Measurements from ENCODE around the gene GORASP2. TPM values are rescaled to one million over a fixed set of nuclear protein-coding genes. Genes with fewer than 3 reads are reported as not detected.

Gene GORASP2
- total and polyA plus RNA-seq, 2 of the 4 experiments (the other 2 are of a cell fraction), result 53.1 to 156 TPM

- Histone ChIP-seq H2BK20ac (ENCODE audit: low read depth, low read length) (no peak overlapping the region), H3K36me3 (ENCODE audit: control insufficient read depth, insufficient read depth, low read length) (no peaks in the 10 kb centered on the region), H2AFZ (replicated peaks; ENCODE audit: low read length, poor library complexity) (no peak overlapping the region), H3K79me1 (ENCODE audit: low read depth in 1 of 2, low read length in 2 of 2) (peaks cover 0 to 17% of the 10 kb centered on the region in 2 experiments; a peak in 2 of 4 replicates), H3K18ac (ENCODE audit: low read depth, low read length) (no peak overlapping the region), H3K27me3 (ENCODE audit: control insufficient read depth, insufficient read depth, low read length) (no peaks in the 10 kb centered on the region), H4K20me1 (ENCODE audit: insufficient read depth, low read length) (peaks cover 14% of the 10 kb centered on the region), H2BK15ac (ENCODE audit: low read depth, low read length) (no peak overlapping the region), H3K9me1 (ENCODE audit: insufficient read depth, low read length) (peaks cover 4% of the 10 kb centered on the region), H3K4me2 (ENCODE audit: low read depth, low read length) (no peak overlapping the region), H3K27ac (ENCODE audit: insufficient read depth, low read length) (no peak overlapping the region), H3K56ac (ENCODE audit: extremely low read depth, insufficient read depth, low read length) (no peak overlapping the region), H4K5ac (ENCODE audit: low read depth, low read length) (no peak overlapping the region), H3K23ac (ENCODE audit: low read depth, low read length) (no peak overlapping the region), H3K9me3 (ENCODE audit: control insufficient read depth, insufficient read depth, low read length) (peaks cover 7% of the 10 kb centered on the region), H3K4ac (ENCODE audit: low read depth, low read length) (no peak overlapping the region), H3K4me3 (ENCODE audit: insufficient read depth, low read depth, low read length) (no peak overlapping the region), H3K14ac (replicated peaks; ENCODE audit: low read depth, low read length) (no peak overlapping the region), H4K91ac (ENCODE audit: insufficient read depth, low read depth, low read length) (no peak overlapping the region), H2BK120ac (ENCODE audit: low read depth, low read length) (no peak overlapping the region), H4K8ac (ENCODE audit: low read depth in 2 of 2, low read length in 2 of 2) (no peak overlapping the region), H2AK5ac (ENCODE audit: low read depth, low read length) (no peak overlapping the region), H3K9ac (ENCODE audit: low read depth, low read length) (no peak overlapping the region), H3K4me1 (ENCODE audit: control insufficient read depth, insufficient read depth, low read length) (peaks cover 2% of the 10 kb centered on the region; the same call in 1 of the 2 replicates), H2AK9ac (replicated peaks; ENCODE audit: low read depth, low read length, poor library complexity) (no peak overlapping the region), H2BK5ac (ENCODE audit: low read depth, low read length, poor library complexity, severe bottlenecking) (no peak overlapping the region)
- no TSS peak for BruUV-seq (replicated peaks)
- ATAC-seq (ENCODE audit: low read depth) (no peak), DNase-seq (no peak)
- in situ Hi-C loops (cut with MboI; ENCODE audit: low sequenced_read_pairs) (loop anchor here (25.0 kb wide), 1 partner anchor 1114 kb away; the partner anchor contains the start of gene METTL5), dilution Hi-C loops (cut with HindIII; ENCODE audit: low sequenced_read_pairs, unreplicated experiment) (no loop called here), intact Hi-C loops (cut with micrococcal nuclease) (no loop called here)
- ChIA-PET POLR2A (ENCODE audit: unreplicated experiment) (no interaction called here), CTCF (no interaction called here)
- WGBS, 2 experiments (ENCODE audit: extremely low coverage in 2 of 2, insufficient read length in 1 of 2), result no CpG with 5 or more reads among the region's 3 CpGs
- TF ChIP-seq MXI1 (IDR thresholded peaks at IDR 0.05; ENCODE audit: borderline replicate concordance, low read depth, low read length), result no peak
- 0 out of 2 replicates have a peak, but pooled peaks have one; percentile 9 for TF ChIP-seq MAFK (IDR thresholded peaks at IDR 0.05; ENCODE audit: low read depth, low read length)
These were observed 3.1 kb upstream of the GORASP2 start for GRCh38 chr2:170925923-170926322.
